Epithelial cell of prostate (primary cell): Measurements from ENCODE around the gene NRP2.

Source experiments
- DNase-seq: peaks from one replicate; pipeline ENCODE4 v3.0.0-alpha.2; 2011; ENCODE audit warnings: low read depth, low spot score
- H3K27ac ChIP-seq: fragments of 450-650 bp; 2 replicates; pipeline ENCODE4 v1.5.1; 2017; ENCODE audit warnings: mild to moderate bottlenecking

Gene NRP2

DNA sequence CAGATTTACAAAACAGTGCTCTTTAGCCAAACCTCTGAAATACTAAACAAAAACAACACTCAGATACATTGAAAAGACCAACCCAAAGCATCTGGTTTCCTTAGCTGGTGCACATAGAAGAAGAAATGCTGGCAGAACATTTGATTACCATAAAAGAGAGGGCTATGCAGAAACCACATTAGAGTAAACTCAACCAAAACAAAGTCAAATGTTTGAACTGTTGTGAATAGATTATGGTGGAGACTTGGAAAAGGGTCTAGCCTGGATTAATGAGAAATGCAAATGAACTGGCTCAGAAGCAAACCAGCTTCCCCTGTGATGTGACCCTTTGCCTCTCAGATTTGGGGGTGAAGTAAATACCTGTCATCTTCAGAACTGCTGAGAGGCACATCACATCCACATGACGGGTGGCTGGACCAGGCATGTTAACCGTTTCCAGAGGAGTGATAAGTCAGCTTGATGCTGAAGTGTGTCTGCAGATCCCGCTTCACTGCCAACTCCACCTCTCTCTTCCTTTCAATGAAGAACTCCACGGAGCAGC lies 153.0 kb downstream of the NRP2 start:
- DNase-seq: no peak

GRCh38 chr2:205835923-205836322 lies 153.6 kb downstream of the NRP2 start:
- H3K27ac ChIP-seq: no peak overlapping the region
- DNase-seq: no peak

More for the DNA sequence above, 153.0 kb downstream of the NRP2 start:
- no peak overlapping the region for H3K27ac ChIP-seq

- H3K27ac ChIP-seq: no peak overlapping the region
- no peak for DNase-seq
Observed at GRCh38 chr2:205836477-205837221, 154.3 kb downstream of the NRP2 start.

DNA sequence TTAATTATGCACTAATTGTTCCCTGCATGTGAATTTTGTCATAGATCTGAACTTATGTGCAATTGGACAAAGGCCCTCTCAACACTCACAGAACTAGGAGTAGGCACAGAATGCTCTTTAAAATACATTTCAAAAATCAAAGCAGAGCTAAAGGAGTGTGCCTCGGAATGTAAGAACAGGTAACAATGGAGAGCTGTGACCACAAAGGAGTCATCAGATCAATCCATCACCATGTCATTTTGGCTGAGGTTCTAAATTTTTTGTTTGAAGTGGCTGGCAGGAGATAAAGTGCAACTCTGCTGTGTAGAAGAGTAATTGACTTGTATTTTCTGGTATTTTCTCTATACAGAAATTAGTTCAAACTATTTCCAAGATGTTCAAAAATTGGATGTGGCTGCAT lies 155.4 kb downstream of the NRP2 start:
- no peak overlapping the region for H3K27ac ChIP-seq
- DNase-seq: no peak

GRCh38 chr2:205845446-205845845 lies 163.1 kb downstream of the NRP2 start:
- no peak overlapping the region for H3K27ac ChIP-seq
- no peak for DNase-seq
